Measurements from ENCODE around the gene H6PD. TPM values are rescaled to one million over a fixed set of nuclear protein-coding genes. Genes with fewer than 3 reads are reported as not detected.

The H6PD gene
- polyA plus RNA-seq, 4 donors: 2.7 to 50.1 (median 14.3) TPM

- peak; percentile 41 to 76 for DNase-seq
- H3K27ac ChIP-seq (ENCODE audit: low read depth in 1 of 3, low read length in 2 of 3): peak overlapping the region; percentile 70 to 85 (median 79)
- H3K4me1 ChIP-seq (ENCODE audit: control insufficient read depth in 3 of 3, insufficient read depth in 2 of 3, low read depth in 1 of 3, low read length in 2 of 3): peaks cover 9 to 52% (median 14%) of the 10 kb centered on the region in 3 donors
- 1 to 4% (median 3%) methylated on average over 30 to 41 of the region's 41 CpGs for WGBS, 3 donors
- peaks cover 0 to 4% of the 10 kb centered on the region in 2 donors for H3K9me3 ChIP-seq (ENCODE audit: control insufficient read depth in 2 of 2, insufficient read depth in 1 of 2, low read depth in 1 of 2, low read length in 1 of 2)
- H3K36me3 ChIP-seq (ENCODE audit: control insufficient read depth in 3 of 3, insufficient read depth in 2 of 3, low read depth in 1 of 3, low read length in 3 of 3): peaks cover 0 to 13% (median 0%) of the 10 kb centered on the region in 3 donors
- H3K4me3 ChIP-seq (ENCODE audit: low read depth in 1 of 3, low read length in 3 of 3): peak overlapping the region; percentile 78 to 97 (median 81)
- FAIRE-seq: no peak
- H3K27me3 ChIP-seq (ENCODE audit: control insufficient read depth in 3 of 3, insufficient read depth in 3 of 3, low read length in 3 of 3): no peaks in the 10 kb centered on the region
These were observed 59.2 kb downstream of the H6PD start for GRCh38 chr1:9293533-9294404.

GRCh38 chr1:9294405-9294773, 59.8 kb downstream of the H6PD start:
- DNase-seq: peak in 1 of 2 donors; percentile 64
- FAIRE-seq: no peak
- peak overlapping the region; percentile 70 to 85 (median 79) for H3K27ac ChIP-seq (ENCODE audit: low read depth in 1 of 3, low read length in 2 of 3)
- peaks cover 0 to 13% (median 0%) of the 10 kb centered on the region in 3 donors for H3K36me3 ChIP-seq (ENCODE audit: control insufficient read depth in 3 of 3, insufficient read depth in 2 of 3, low read depth in 1 of 3, low read length in 3 of 3)
- H3K4me1 ChIP-seq (ENCODE audit: control insufficient read depth in 3 of 3, insufficient read depth in 2 of 3, low read depth in 1 of 3, low read length in 2 of 3): peaks cover 9 to 52% (median 14%) of the 10 kb centered on the region in 3 donors
- H3K9me3 ChIP-seq (ENCODE audit: control insufficient read depth in 2 of 2, insufficient read depth in 1 of 2, low read depth in 1 of 2, low read length in 1 of 2): no peaks in the 10 kb centered on the region
- WGBS, 3 donors: 15 to 36% (median 33%) methylated on average over 6 of the region's 6 CpGs
- H3K27me3 ChIP-seq (ENCODE audit: control insufficient read depth in 3 of 3, insufficient read depth in 3 of 3, low read length in 3 of 3): no peaks in the 10 kb centered on the region
- H3K4me3 ChIP-seq (ENCODE audit: low read depth in 1 of 3, low read length in 3 of 3): peak overlapping the region in 2 of 3 donors; percentile 78 to 97

- 20 to 33% (median 31%) methylated on average over 9 to 10 of the region's 10 CpGs for WGBS, 3 donors
- Histone ChIP-seq H3K9me3 (ENCODE audit: control insufficient read depth in 2 of 2, insufficient read depth in 1 of 2, low read depth in 1 of 2, low read length in 1 of 2) (no peaks in the 10 kb centered on the region), H3K27ac (ENCODE audit: low read depth in 1 of 3, low read length in 2 of 3) (peak overlapping the region; percentile 70 to 85 (median 79)), H3K4me1 (ENCODE audit: control insufficient read depth in 3 of 3, insufficient read depth in 2 of 3, low read depth in 1 of 3, low read length in 2 of 3) (peaks cover 9 to 57% (median 14%) of the 10 kb centered on the region in 3 donors), H3K4me3 (ENCODE audit: low read depth in 1 of 3, low read length in 3 of 3) (peak overlapping the region in 2 of 3 donors; percentile 78 to 97), H3K36me3 (ENCODE audit: control insufficient read depth in 3 of 3, insufficient read depth in 2 of 3, low read depth in 1 of 3, low read length in 3 of 3) (peaks cover 0 to 13% (median 0%) of the 10 kb centered on the region in 3 donors), H3K27me3 (ENCODE audit: control insufficient read depth in 3 of 3, insufficient read depth in 3 of 3, low read length in 3 of 3) (no peaks in the 10 kb centered on the region)
- no peak for FAIRE-seq
- DNase-seq: peak; percentile 69 to 76
These were observed 60.5 kb downstream of the H6PD start for GRCh38 chr1:9294910-9295636.

- peak; percentile 46 to 77 for DNase-seq
- no peaks in the 10 kb centered on the region for H3K27me3 ChIP-seq (ENCODE audit: control insufficient read depth in 3 of 3, insufficient read depth in 3 of 3, low read length in 3 of 3)
- H3K36me3 ChIP-seq (ENCODE audit: control insufficient read depth in 3 of 3, insufficient read depth in 2 of 3, low read depth in 1 of 3, low read length in 3 of 3): peaks cover 0 to 18% (median 0%) of the 10 kb centered on the region in 3 donors
- peaks cover 13 to 64% (median 20%) of the 10 kb centered on the region in 3 donors for H3K4me1 ChIP-seq (ENCODE audit: control insufficient read depth in 3 of 3, insufficient read depth in 2 of 3, low read depth in 1 of 3, low read length in 2 of 3)
- WGBS, 3 donors: 24 to 55% (median 47%) methylated on average over 9 of the region's 9 CpGs
- peak overlapping the region; percentile 70 to 85 (median 79) for H3K27ac ChIP-seq (ENCODE audit: low read depth in 1 of 3, low read length in 2 of 3)
- peak overlapping the region in 1 of 3 donors; percentile 97 for H3K4me3 ChIP-seq (ENCODE audit: low read depth in 1 of 3, low read length in 3 of 3)
- no peak for FAIRE-seq
- no peaks in the 10 kb centered on the region for H3K9me3 ChIP-seq (ENCODE audit: control insufficient read depth in 2 of 2, insufficient read depth in 1 of 2, low read depth in 1 of 2, low read length in 1 of 2)
These were observed 61.3 kb downstream of the H6PD start for GRCh38 chr1:9295884-9296283.

- H3K27ac ChIP-seq (ENCODE audit: low read depth in 1 of 3, low read length in 2 of 3): no peak overlapping the region
- peaks cover 18 to 69% (median 22%) of the 10 kb centered on the region in 3 donors for H3K4me1 ChIP-seq (ENCODE audit: control insufficient read depth in 3 of 3, insufficient read depth in 2 of 3, low read depth in 1 of 3, low read length in 2 of 3)
- no peak overlapping the region for H3K4me3 ChIP-seq (ENCODE audit: low read depth in 1 of 3, low read length in 3 of 3)
- H3K27me3 ChIP-seq (ENCODE audit: control insufficient read depth in 3 of 3, insufficient read depth in 3 of 3, low read length in 3 of 3): no peaks in the 10 kb centered on the region
- DNase-seq (no peak), FAIRE-seq (no peak)
- H3K9me3 ChIP-seq (ENCODE audit: control insufficient read depth in 2 of 2, insufficient read depth in 1 of 2, low read depth in 1 of 2, low read length in 1 of 2): no peaks in the 10 kb centered on the region
- peaks cover 0 to 27% (median 0%) of the 10 kb centered on the region in 3 donors for H3K36me3 ChIP-seq (ENCODE audit: control insufficient read depth in 3 of 3, insufficient read depth in 2 of 3, low read depth in 1 of 3, low read length in 3 of 3)
- WGBS, 3 donors: 84 to 89% (median 86%) methylated on average over 6 of the region's 6 CpGs
These were observed 62.3 kb downstream of the H6PD start for GRCh38 chr1:9296850-9297249.

GRCh38 chr1:9297831-9298230, 63.3 kb downstream of the H6PD start:
- peaks cover 23 to 74% (median 29%) of the 10 kb centered on the region in 3 donors for H3K4me1 ChIP-seq (ENCODE audit: control insufficient read depth in 3 of 3, insufficient read depth in 2 of 3, low read depth in 1 of 3, low read length in 2 of 3)
- no peak overlapping the region for H3K27ac ChIP-seq (ENCODE audit: low read depth in 1 of 3, low read length in 2 of 3)
- H3K27me3 ChIP-seq (ENCODE audit: control insufficient read depth in 3 of 3, insufficient read depth in 3 of 3, low read length in 3 of 3): no peaks in the 10 kb centered on the region
- FAIRE-seq: no peak
- H3K4me3 ChIP-seq (ENCODE audit: low read depth in 1 of 3, low read length in 3 of 3): no peak overlapping the region
- no peak for DNase-seq
- no peaks in the 10 kb centered on the region for H3K9me3 ChIP-seq (ENCODE audit: control insufficient read depth in 2 of 2, insufficient read depth in 1 of 2, low read depth in 1 of 2, low read length in 1 of 2)
- 60 to 91% (median 78%) methylated on average over 9 of the region's 9 CpGs for WGBS, 3 donors
- peaks cover 0 to 35% (median 0%) of the 10 kb centered on the region in 3 donors for H3K36me3 ChIP-seq (ENCODE audit: control insufficient read depth in 3 of 3, insufficient read depth in 2 of 3, low read depth in 1 of 3, low read length in 3 of 3)

- FAIRE-seq (no peak), DNase-seq (no peak)
- H3K27ac ChIP-seq (ENCODE audit: low read depth in 1 of 3, low read length in 2 of 3): peak overlapping the region in 2 of 3 donors; percentile 16 to 33
- H3K4me1 ChIP-seq (ENCODE audit: control insufficient read depth in 3 of 3, insufficient read depth in 2 of 3, low read depth in 1 of 3, low read length in 2 of 3): peaks cover 23 to 79% (median 30%) of the 10 kb centered on the region in 3 donors
- H3K27me3 ChIP-seq (ENCODE audit: control insufficient read depth in 3 of 3, insufficient read depth in 3 of 3, low read length in 3 of 3): no peaks in the 10 kb centered on the region
- WGBS, 3 donors: 1 to 37% (median 36%) methylated on average over 3 of the region's 3 CpGs
- peaks cover 0 to 37% (median 0%) of the 10 kb centered on the region in 3 donors for H3K36me3 ChIP-seq (ENCODE audit: control insufficient read depth in 3 of 3, insufficient read depth in 2 of 3, low read depth in 1 of 3, low read length in 3 of 3)
- H3K4me3 ChIP-seq (ENCODE audit: low read depth in 1 of 3, low read length in 3 of 3): no peak overlapping the region
- no peaks in the 10 kb centered on the region for H3K9me3 ChIP-seq (ENCODE audit: control insufficient read depth in 2 of 2, insufficient read depth in 1 of 2, low read depth in 1 of 2, low read length in 1 of 2)
These were observed 63.7 kb downstream of the H6PD start for GRCh38 chr1:9298282-9298681.

All from small intestine (tissue), 7 donors.